Measurements from ENCODE around the gene PLCB1.

The PLCB1 gene

GRCh38 chr20:8390037-8390433 is 258.0 kb downstream of the PLCB1 start:
- no peak for FAIRE-seq

GRCh38 chr20:8390500-8390899 is 258.4 kb downstream of the PLCB1 start:
- FAIRE-seq (no peak), DNase-seq (ENCODE audit: insufficient read length, low spot score) (no peak)

More at GRCh38 chr20:8390037-8390433, 258.0 kb downstream of the PLCB1 start:
- no peak for DNase-seq (ENCODE audit: insufficient read length, low spot score)

GRCh38 chr20:8393381-8393780 is 261.3 kb downstream of the PLCB1 start:
- no peak for DNase-seq (ENCODE audit: insufficient read length, low spot score)
- no peak for FAIRE-seq

- FAIRE-seq: no peak
- DNase-seq (ENCODE audit: insufficient read length, low spot score): no peak
Observed at GRCh38 chr20:8394308-8394945, 262.4 kb downstream of the PLCB1 start.

GRCh38 chr20:8395956-8396355 is 263.9 kb downstream of the PLCB1 start:
- FAIRE-seq (no peak), DNase-seq (ENCODE audit: insufficient read length, low spot score) (no peak)

- DNase-seq (ENCODE audit: insufficient read length, low spot score) (no peak), FAIRE-seq (no peak)
Observed at GRCh38 chr20:8398263-8399051, 266.4 kb downstream of the PLCB1 start.

GRCh38 chr20:8399947-8400346 is 267.9 kb downstream of the PLCB1 start:
- FAIRE-seq: no peak
- DNase-seq (ENCODE audit: insufficient read length, low spot score): no peak

- no peak for FAIRE-seq
- DNase-seq (ENCODE audit: insufficient read length, low spot score): no peak
Observed at GRCh38 chr20:8400486-8400885, 268.4 kb downstream of the PLCB1 start.

GRCh38 chr20:8401556-8401955 is 269.5 kb downstream of the PLCB1 start:
- FAIRE-seq (no peak), DNase-seq (ENCODE audit: insufficient read length, low spot score) (no peak)

- DNase-seq (ENCODE audit: insufficient read length, low spot score): no peak
- FAIRE-seq: no peak
Observed at GRCh38 chr20:8402798-8403197, 270.7 kb downstream of the PLCB1 start.

GRCh38 chr20:8404912-8405635 is 273.0 kb downstream of the PLCB1 start:
- DNase-seq (ENCODE audit: insufficient read length, low spot score) (no peak), FAIRE-seq (no peak)

GRCh38 chr20:8406391-8406790 is 274.3 kb downstream of the PLCB1 start:
- DNase-seq (ENCODE audit: insufficient read length, low spot score) (no peak), FAIRE-seq (no peak)

GRCh38 chr20:8408587-8409307 is 276.7 kb downstream of the PLCB1 start:
- DNase-seq (ENCODE audit: insufficient read length, low spot score): no peak
- no peak for FAIRE-seq

- FAIRE-seq: no peak
Observed at GRCh38 chr20:8413691-8414090, 281.6 kb downstream of the PLCB1 start.

GRCh38 chr20:8414586-8415274 is 282.7 kb downstream of the PLCB1 start:
- FAIRE-seq (no peak), DNase-seq (ENCODE audit: insufficient read length, low spot score) (no peak)

More at GRCh38 chr20:8413691-8414090, 281.6 kb downstream of the PLCB1 start:
- no peak for DNase-seq (ENCODE audit: insufficient read length, low spot score)

- DNase-seq (ENCODE audit: insufficient read length, low spot score) (no peak), FAIRE-seq (no peak)
Observed at GRCh38 chr20:8421981-8422380, 289.9 kb downstream of the PLCB1 start.

GRCh38 chr20:8423482-8423881 is 291.4 kb downstream of the PLCB1 start:
- FAIRE-seq (no peak), DNase-seq (ENCODE audit: insufficient read length, low spot score) (no peak)

GRCh38 chr20:8424010-8424409 is 291.9 kb downstream of the PLCB1 start:
- DNase-seq (ENCODE audit: insufficient read length, low spot score) (no peak), FAIRE-seq (no peak)

GRCh38 chr20:8425016-8425415 is 292.9 kb downstream of the PLCB1 start:
- DNase-seq (ENCODE audit: insufficient read length, low spot score): no peak
- no peak for FAIRE-seq

GRCh38 chr20:8425802-8426201 is 293.7 kb downstream of the PLCB1 start:
- no peak for FAIRE-seq
- no peak for DNase-seq (ENCODE audit: insufficient read length, low spot score)

Data from HTR-8/SVneo (cell line).